GM19035 (cell line): Measurements from ENCODE around the gene SEPSECS.

Experiments
- ATAC-seq: cut with Tn5 transposase; IDR thresholded peaks from one replicate; pipeline ENCODE4 v1.9.1; 2021; ENCODE audit not compliant: unreplicated experiment

SEPSECS gene

GRCh38 chr4:25157081-25157480, 3.2 kb downstream of the SEPSECS start:
- ATAC-seq, result no peak

GRCh38 chr4:25155947-25156346, 4.3 kb downstream of the SEPSECS start:
- ATAC-seq, result no peak

- no peak for ATAC-seq
Measured at GRCh38 chr4:25154594-25155265, 5.5 kb downstream of the SEPSECS start.

- no peak for ATAC-seq
Measured at GRCh38 chr4:25146076-25146475, 14.2 kb downstream of the SEPSECS start.

GRCh38 chr4:25144870-25145481, 15.3 kb downstream of the SEPSECS start:
- ATAC-seq, result no peak

GRCh38 chr4:25142468-25142867, 17.8 kb downstream of the SEPSECS start:
- ATAC-seq, result no peak

- no peak for ATAC-seq
Measured at GRCh38 chr4:25141592-25141991, 18.7 kb downstream of the SEPSECS start.

- ATAC-seq, result no peak
Measured at GRCh38 chr4:25133132-25133531, 27.1 kb downstream of the SEPSECS start.

- ATAC-seq, result no peak
Measured at GRCh38 chr4:25131926-25132325, 28.3 kb downstream of the SEPSECS start.

GRCh38 chr4:25131381-25131780, 28.9 kb downstream of the SEPSECS start:
- ATAC-seq, result no peak

GRCh38 chr4:25129917-25130316, 30.3 kb downstream of the SEPSECS start:
- no peak for ATAC-seq

GRCh38 chr4:25128671-25129070, 31.6 kb downstream of the SEPSECS start:
- ATAC-seq, result no peak

- peak; percentile 95 for ATAC-seq
Measured at GRCh38 chr4:25123236-25123635, 37.0 kb downstream of the SEPSECS start.

- no peak for ATAC-seq
Measured at GRCh38 chr4:25120146-25120940, 39.9 kb downstream of the SEPSECS start.

GRCh38 chr4:25117716-25118472, 42.4 kb downstream of the SEPSECS start:
- ATAC-seq, result no peak

- no peak for ATAC-seq
Measured at GRCh38 chr4:25117274-25117673, 43.0 kb downstream of the SEPSECS start.

GRCh38 chr4:25113915-25114904, 46.0 kb downstream of the SEPSECS start:
- no peak for ATAC-seq

GRCh38 chr4:25112995-25113380, 47.3 kb downstream of the SEPSECS start:
- ATAC-seq, result no peak

GRCh38 chr4:25112366-25112994, 47.8 kb downstream of the SEPSECS start:
- no peak for ATAC-seq
